CD4-positive, alpha-beta T cell (primary cell): Measurements from ENCODE around the gene LIPG. TPM values are rescaled to one million over a fixed set of nuclear protein-coding genes. Genes with fewer than 3 reads are reported as not detected.

Experiments
- ATAC-seq: fragments of 200-7000 bp; cut with Tn5 transposase; one replicate; pipeline ENCODE4 v1.10.0; 2022; ENCODE audit warnings: mild to moderate bottlenecking; ENCODE audit not compliant: poor library complexity
- CTCF ChIA-PET: fragments of 350-600 bp; sonication (Branson Sonifier 250); formaldehyde crosslinking; loops from one replicate; lab custom pipeline; 2021; ENCODE audit warnings: antibody characterized with exemption, inconsistent platforms; lab: Charles Lee
- POLR2A ChIA-PET: fragments of 350-600 bp; sonication (Branson Sonifier 250); formaldehyde crosslinking; loops from one replicate; lab custom pipeline; 2021; ENCODE audit warnings: antibody characterized with exemption, inconsistent platforms; lab: Charles Lee
- DNase-seq, 14 experiments: peaks; one replicate each; pipeline ENCODE4 v3.0.0-alpha.2; 2013 to 2020; ENCODE audit warnings: mixed read lengths in 2 of 14
- H3K27ac ChIP-seq, 2 donors: one replicate each; pipeline versions ENCODE4 v1.5.1 to v1.7.0; 2013; ENCODE audit warnings: low read length in 2 of 2, low read depth in 1 of 2, mild to moderate bottlenecking in 1 of 2
- H3K27me3 ChIP-seq, 2 experiments: 1 replicate in 1 of 2; 2 replicates in 1 of 2; pipeline versions ENCODE4 v1.6.1 to v1.7.0; 2013; ENCODE audit warnings: low read length in 2 of 2, control low read depth in 1 of 2, mild to moderate bottlenecking in 1 of 2, moderate library complexity in 1 of 2; ENCODE audit not compliant: insufficient read depth in 2 of 2, control insufficient read depth in 1 of 2
- H3K36me3 ChIP-seq: one replicate; pipeline ENCODE4 v1.6.1; 2013; ENCODE audit warnings: low read length, control low read depth; ENCODE audit not compliant: insufficient read depth
- H3K4me1 ChIP-seq: one replicate; pipeline ENCODE4 v1.6.1; 2013; ENCODE audit warnings: low read length, control low read depth; ENCODE audit not compliant: insufficient read depth
- H3K4me3 ChIP-seq: one replicate; pipeline ENCODE4 v1.5.1; 2013; ENCODE audit warnings: mild to moderate bottlenecking, low read length, moderate library complexity
- H3K9me3 ChIP-seq, 2 experiments: 1 replicate in 1 of 2; 2 replicates in 1 of 2; pipeline versions ENCODE4 v1.6.1 to v1.7.0; 2013; ENCODE audit warnings: low read length in 2 of 2, mild to moderate bottlenecking in 2 of 2, control low read depth in 1 of 2, moderate library complexity in 1 of 2; ENCODE audit not compliant: control insufficient read depth in 1 of 2, insufficient read depth in 1 of 2
- H3K27ac Mint-ChIP-seq: one replicate; pipeline ENCODE4 v1.8.0; 2020; ENCODE audit warnings: mixed read lengths
- H3K27me3 Mint-ChIP-seq: one replicate; pipeline ENCODE4 v1.8.0; 2021; ENCODE audit warnings: mixed read lengths
- H3K36me3 Mint-ChIP-seq: one replicate; pipeline ENCODE4 v1.8.0; 2021; ENCODE audit warnings: low read depth, mixed read lengths
- H3K4me1 Mint-ChIP-seq: one replicate; pipeline ENCODE4 v1.8.0; 2021; ENCODE audit warnings: low read depth, mixed read lengths
- H3K4me3 Mint-ChIP-seq: one replicate; pipeline ENCODE4 v1.8.0; 2020; ENCODE audit warnings: mild to moderate bottlenecking, mixed read lengths
- H3K9me3 Mint-ChIP-seq: one replicate; pipeline ENCODE4 v1.8.0; 2020; ENCODE audit warnings: mixed read lengths
- intact Hi-C, 2 experiments: fragments of 100-400 bp; cut with DNase I in 1 of 2; cut with micrococcal nuclease in 1 of 2; formaldehyde crosslinking; loops; one replicate each; pipeline versions ENCODE4 v1.15.1 to v1.9.0; 2023 to 2025; cut with DNase I, micrococcal nuclease
- total RNA-seq, 174 experiments: library from RNA in 2 of 174; stranded (reverse) in 2 of 174; gene quantifications; one replicate each; pipeline ENCODE4 v1.2.3 and lab custom pipeline; 2021 to 2026
- TF ChIP-seq, protein P1 (sequence below): fragments of 200-600 bp; IDR thresholded peaks from one replicate; pipeline ENCODE4 v1.8.0; 2022; ENCODE audit warnings: antibody characterized with exemption, mild to moderate bottlenecking

The LIPG gene
- total RNA-seq, 2 experiments from 2014 or later, result not detected

DNA sequence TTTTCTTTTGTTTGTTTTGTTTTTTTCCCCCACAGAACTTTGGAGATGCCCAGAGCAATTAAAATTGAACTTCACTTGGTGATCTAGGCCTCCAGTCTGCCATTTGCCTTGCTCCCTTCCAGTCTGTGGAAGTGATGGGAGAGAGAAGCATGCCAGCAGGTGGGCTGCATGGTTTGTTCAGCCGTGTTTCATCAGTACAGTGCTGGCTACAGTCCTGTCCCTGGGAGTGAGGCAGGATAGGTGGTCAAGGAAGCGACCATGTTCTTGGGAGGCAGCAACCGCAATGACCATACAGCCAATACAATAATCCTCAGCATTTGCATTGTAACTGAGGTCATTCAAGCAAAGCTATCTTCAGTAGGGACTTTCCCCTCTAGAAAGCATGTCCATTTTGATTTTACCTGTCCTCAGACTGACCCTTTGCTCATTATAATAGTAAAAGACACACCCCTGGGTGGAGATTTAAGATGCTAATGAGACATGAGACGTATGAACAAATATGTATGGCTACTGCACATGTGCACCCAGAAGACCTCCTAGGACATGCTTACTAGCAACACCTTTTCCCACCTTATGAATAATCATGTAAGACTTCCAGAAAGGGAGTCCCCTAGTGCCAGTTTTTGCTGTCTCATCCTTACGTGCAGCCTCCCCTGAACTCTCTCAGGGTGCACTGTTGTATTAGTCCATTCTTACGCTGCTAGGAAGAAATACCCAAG, 11.1 kb upstream of the LIPG start:
- intact Hi-C loops, result no loop called here
- no peak for ATAC-seq

DNA sequence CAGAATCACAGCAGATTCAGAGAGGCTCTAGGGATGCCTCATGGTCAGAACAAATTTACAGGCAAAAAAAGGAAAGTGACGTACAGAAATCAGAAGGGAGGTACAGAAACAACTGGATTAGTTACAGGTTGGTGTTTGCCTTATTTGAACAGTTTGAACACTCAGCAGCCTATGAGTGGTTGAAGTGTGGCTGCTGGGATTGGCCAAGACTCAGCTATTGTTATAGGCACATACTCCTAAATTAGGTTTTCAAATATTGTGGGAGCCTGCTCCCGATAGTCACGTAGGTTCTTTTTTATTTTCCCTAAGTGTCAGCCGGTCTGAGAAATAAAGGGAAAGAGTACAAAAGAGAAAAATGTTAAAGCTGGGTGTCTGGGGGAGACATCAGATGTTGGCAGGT, 8.9 kb upstream of the LIPG start:
- no peaks in the 10 kb centered on the region for H3K36me3 Mint-ChIP-seq
- peaks cover 29% of the 10 kb centered on the region for H3K27me3 Mint-ChIP-seq
- Histone ChIP-seq H3K4me1 (no peaks in the 10 kb centered on the region), H3K27me3 (peaks cover 12 to 21% of the 10 kb centered on the region in 2 experiments), H3K4me3 (no peak overlapping the region), H3K36me3 (no peaks in the 10 kb centered on the region), H3K27ac (no peak overlapping the region), H3K9me3 (no peaks in the 10 kb centered on the region)
- H3K4me3 Mint-ChIP-seq, result no peak overlapping the region
- H3K4me1 Mint-ChIP-seq, result no peaks in the 10 kb centered on the region
- ATAC-seq (no peak), DNase-seq (no peak)
- ChIA-PET CTCF (no interaction called here), POLR2A (no interaction called here)
- H3K9me3 Mint-ChIP-seq, result no peaks in the 10 kb centered on the region
- H3K27ac Mint-ChIP-seq, result no peak overlapping the region
- intact Hi-C loops, result no loop called here
- TF ChIP-seq, protein P1, sequence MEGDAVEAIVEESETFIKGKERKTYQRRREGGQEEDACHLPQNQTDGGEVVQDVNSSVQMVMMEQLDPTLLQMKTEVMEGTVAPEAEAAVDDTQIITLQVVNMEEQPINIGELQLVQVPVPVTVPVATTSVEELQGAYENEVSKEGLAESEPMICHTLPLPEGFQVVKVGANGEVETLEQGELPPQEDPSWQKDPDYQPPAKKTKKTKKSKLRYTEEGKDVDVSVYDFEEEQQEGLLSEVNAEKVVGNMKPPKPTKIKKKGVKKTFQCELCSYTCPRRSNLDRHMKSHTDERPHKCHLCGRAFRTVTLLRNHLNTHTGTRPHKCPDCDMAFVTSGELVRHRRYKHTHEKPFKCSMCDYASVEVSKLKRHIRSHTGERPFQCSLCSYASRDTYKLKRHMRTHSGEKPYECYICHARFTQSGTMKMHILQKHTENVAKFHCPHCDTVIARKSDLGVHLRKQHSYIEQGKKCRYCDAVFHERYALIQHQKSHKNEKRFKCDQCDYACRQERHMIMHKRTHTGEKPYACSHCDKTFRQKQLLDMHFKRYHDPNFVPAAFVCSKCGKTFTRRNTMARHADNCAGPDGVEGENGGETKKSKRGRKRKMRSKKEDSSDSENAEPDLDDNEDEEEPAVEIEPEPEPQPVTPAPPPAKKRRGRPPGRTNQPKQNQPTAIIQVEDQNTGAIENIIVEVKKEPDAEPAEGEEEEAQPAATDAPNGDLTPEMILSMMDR, result no peak

More for the DNA sequence above, 11.1 kb upstream of the LIPG start:
- peaks cover 12 to 18% of the 10 kb centered on the region in 2 experiments for H3K27me3 ChIP-seq
- ChIA-PET CTCF (no interaction called here), POLR2A (no interaction called here)
- no peaks in the 10 kb centered on the region for H3K36me3 ChIP-seq
- H3K27ac ChIP-seq, result no peak overlapping the region
- DNase-seq, result no peak
- no peak overlapping the region for H3K4me3 ChIP-seq
- Mint-ChIP-seq H3K27ac (no peak overlapping the region), H3K4me1 (no peaks in the 10 kb centered on the region), H3K4me3 (no peak overlapping the region), H3K9me3 (no peaks in the 10 kb centered on the region), H3K27me3 (peaks cover 34% of the 10 kb centered on the region), H3K36me3 (no peaks in the 10 kb centered on the region)
- no peaks in the 10 kb centered on the region for H3K9me3 ChIP-seq
- TF ChIP-seq, protein P1, result no peak
- no peaks in the 10 kb centered on the region for H3K4me1 ChIP-seq

DNA sequence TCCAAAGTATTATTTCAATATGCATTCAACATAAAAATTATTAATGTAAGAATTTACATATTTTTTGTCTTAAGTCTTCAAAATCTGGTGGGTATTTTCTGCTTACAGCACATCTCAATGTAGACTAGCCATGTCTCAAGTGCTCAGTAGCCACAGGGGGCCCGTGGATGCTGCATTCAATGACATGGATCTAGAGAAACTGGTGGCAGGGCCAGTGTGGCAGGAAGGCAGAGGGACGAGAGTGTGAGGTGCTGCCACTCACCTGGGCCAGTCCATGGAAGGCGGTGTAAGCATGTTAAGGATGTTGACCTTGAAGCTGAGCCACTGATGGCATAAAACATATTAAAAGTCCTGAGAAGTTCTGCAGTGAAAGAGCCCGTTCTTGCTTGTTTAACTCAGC, 6.2 kb upstream of the LIPG start:
- ChIA-PET CTCF (no interaction called here), POLR2A (no interaction called here)
- DNase-seq (no peak), ATAC-seq (no peak)
- Histone ChIP-seq H3K9me3 (peaks cover 0 to 2% of the 10 kb centered on the region in 2 experiments), H3K27ac (no peak overlapping the region), H3K4me3 (no peak overlapping the region), H3K36me3 (no peaks in the 10 kb centered on the region), H3K4me1 (peaks cover 3% of the 10 kb centered on the region), H3K27me3 (peaks cover 14 to 22% of the 10 kb centered on the region in 2 experiments)
- Mint-ChIP-seq H3K4me1 (peaks cover 6% of the 10 kb centered on the region), H3K4me3 (no peak overlapping the region), H3K36me3 (no peaks in the 10 kb centered on the region), H3K27ac (no peak overlapping the region), H3K27me3 (peaks cover 49% of the 10 kb centered on the region), H3K9me3 (no peaks in the 10 kb centered on the region)
- intact Hi-C loops, result no loop called here
- TF ChIP-seq, protein P1, result no peak
